Stimulated activated CD4-positive, alpha-beta T cell treated with anti-CD3 and anti-CD28 coated beads, Interleukin-1b, Interleukin-23, amount 100 ng/mL, for 4 hours (primary cell): Measurements from ENCODE around the gene RBM33.
"Not testable (repeated sequence)": the region's sequence is repeated elsewhere in the genome, so short reads cannot be mapped to it uniquely, and the experiment has no call there.

Experiments used
- DNase-seq, 2 donors: peaks; one replicate each; pipeline ENCODE4 v3.0.0-alpha.2; 2020; ENCODE audit warnings: low read depth in 2 of 2

Gene RBM33

DNA sequence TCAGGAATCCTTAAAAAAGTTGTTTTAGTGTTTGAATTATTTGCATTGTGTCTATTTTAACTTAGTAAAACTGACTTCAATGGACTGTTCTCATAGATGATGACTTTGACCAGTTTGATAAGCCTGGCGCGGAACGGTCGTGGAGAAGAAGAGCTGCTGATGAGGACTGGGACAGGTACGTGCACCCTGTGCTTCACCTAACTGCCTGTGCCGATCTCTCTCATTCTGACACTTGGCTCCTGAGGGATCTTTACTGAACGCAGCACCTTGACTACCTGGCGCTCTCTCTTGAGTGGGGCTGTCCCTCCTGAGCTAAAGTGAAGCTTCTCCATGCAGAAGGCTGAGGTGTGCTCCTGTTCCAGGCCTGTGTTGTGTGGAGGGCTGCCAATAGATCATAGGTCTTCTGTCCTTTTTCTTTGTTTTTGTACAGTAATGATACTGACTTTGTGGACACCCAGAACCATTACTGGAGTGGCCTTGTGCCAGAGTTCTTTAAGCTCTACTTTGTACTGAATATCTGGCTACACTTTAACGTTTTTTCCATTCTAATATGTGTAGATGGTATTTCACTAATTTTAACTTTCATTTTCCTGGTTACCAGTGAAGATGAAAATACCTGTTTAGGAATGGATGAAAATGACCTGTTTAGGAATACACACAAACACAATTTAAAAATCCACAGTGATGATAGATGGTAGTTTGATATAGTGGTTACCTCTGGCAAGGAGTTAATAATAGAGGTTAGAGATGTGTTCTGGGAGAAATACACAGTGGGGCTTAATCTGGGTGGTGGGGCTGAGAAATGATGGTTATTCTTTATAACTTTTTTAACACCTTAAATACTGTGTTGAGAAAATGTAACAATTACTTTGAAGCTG, 20.9 kb downstream of the RBM33 start:
- no peak for DNase-seq

DNA sequence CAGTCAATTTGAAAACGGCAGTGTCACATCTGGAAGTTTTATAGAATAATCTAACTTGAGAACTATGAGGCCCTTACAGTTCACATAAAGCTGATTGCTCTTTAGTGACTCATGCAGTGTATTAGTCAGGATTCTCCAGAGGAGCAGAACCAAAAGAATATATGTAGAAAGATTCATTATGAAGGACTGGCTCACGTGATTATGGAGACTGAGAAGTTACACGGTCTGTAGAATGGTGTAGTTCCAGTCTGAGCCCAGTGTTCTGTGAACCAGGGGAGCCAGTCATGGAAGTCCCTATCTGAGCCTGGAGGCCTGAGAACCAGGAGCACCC, 21.5 kb downstream of the RBM33 start:
- DNase-seq = no peak

DNA sequence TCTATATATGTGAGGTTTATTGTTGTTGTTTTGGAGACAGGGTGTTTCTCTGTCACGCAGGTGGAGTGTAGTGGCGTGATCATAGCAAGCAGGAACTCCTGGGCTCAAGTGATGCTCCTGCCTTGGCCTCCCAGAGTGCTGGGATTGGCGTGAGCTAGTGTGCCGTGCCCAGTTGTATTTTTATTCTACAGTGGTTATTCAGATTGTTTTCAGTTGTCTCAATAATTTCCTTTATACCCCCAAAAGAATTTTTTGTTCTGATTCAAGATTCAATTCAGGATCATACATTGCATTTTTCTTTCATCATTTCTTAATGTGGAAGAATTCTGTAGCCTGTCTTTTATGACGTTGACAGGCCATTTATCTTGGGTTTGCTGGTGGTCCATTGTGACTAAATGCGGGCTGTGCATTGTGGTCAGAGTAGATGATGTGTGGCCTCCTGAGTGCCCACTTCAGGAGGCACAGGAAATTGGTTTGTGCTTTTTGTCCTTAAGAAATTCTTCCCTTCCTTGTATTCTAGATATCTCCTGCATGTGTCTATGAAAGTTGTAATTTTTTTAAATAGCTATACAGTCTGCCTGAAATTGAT, 22.9 kb downstream of the RBM33 start:
- no peak for DNase-seq

DNA sequence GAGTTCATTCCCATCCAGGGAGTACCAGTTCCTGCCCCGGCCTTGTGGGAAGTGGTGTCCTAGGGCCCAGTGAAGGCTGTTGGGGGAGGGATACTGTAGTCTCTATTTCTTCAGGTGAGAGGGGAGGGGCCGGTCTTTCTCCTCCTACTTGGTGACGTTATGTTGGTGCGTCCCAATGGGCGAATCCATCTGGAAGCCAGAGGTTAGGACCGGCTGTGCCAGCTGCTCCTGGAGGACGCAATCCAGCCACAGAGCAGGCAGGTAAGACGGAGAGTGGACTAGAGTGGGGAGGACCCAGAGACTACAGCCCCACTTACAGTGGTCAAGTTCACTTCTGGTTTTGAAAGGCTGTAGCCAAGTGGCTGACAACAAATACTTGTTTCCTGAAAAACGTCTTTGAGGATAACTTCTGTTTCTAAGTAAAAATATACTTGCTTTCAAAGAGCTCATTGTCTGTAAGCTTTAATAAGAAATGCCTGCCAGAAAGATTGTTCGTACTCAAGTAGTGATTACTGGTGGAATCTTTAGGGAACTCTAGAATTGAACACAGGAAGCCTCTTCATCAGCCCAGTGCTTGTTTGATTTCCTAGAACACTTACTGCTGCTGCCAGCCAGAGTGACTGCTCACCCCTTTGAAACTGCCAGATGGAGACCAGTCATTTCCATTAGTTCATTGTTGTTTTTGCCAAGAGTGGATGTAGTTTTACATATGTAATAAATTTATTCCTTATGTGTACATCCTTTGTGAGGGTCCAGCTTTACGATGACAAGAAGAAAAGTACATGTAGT, 25.4 kb downstream of the RBM33 start:
- no peak for DNase-seq

DNA sequence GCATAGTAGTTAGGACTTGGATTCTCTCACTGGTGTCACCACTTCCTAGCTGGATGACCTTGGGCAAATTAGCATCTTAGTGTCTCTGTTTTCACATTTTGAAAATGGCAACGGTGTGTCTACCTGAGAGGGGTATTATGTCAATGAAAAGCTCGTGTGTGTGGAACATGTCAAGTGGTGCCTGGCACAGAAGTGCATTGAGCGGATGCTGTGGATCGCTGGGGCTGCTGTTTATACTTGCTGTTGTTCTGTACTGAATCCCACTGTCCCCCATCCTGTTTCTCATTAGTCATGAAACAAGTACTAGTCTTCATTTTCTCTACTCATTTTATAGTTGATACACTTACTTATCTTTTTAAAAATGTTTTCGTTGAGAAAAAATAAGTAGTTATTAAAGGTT, 26.1 kb downstream of the RBM33 start:
- no peak for DNase-seq

DNA sequence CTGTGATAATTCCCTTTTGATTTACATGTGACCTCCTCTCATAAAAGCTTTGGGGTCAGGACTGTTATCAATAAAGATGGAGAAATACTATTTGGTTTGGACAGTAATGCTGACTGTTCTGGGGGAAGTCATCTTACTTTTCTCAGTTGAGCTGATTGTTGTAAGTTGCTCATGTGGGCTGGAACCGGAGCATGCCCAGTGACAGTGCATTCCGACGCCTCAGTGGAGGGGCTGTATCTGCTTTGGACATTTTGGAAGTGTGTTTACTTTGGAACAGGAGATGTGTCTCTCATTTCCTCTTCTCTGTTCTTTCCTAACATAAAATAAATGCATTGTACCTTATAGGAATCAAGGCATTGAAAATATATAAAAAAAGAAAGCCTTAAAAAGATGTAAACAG, 30.1 kb downstream of the RBM33 start:
- DNase-seq = no peak

DNA sequence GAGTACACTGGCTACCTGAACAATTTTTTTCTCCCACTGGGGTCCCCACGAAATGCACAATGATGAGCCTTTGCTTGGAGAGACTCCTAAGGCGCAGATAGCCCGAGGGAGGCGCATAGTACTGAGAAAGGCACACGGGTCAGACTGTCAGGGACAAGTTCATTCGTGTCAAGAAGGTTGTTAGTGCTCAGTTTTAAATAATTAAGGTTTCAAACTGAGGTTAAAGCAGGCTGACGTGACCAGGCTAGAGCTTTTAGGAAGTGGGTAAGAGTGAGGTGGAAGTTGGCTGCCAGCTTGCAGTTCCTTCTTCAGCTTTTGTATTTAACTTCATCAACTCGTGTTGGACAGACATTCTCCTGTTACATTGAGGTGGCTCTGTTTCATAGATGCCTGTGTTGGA, 31.6 kb downstream of the RBM33 start:
- no peak for DNase-seq

DNA sequence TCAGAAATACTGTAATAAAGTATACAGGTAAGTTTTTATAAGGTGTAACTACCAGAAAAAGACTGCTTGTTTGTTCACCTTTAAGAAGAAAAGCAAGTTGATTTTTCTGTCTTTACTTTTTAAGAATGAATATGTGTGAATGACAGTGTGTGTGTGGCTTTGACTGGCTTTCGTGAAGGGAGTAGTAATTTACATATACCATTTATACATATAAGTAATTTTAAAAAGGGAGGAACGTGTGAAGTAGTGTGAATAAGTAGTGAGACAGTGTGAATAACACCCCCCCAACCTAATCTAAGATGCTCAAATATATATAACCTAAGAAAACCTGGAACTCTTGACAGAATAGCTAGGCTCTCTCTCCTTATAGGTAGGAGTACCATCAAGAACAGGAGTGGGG, 33.2 kb downstream of the RBM33 start:
- no peak for DNase-seq

DNA sequence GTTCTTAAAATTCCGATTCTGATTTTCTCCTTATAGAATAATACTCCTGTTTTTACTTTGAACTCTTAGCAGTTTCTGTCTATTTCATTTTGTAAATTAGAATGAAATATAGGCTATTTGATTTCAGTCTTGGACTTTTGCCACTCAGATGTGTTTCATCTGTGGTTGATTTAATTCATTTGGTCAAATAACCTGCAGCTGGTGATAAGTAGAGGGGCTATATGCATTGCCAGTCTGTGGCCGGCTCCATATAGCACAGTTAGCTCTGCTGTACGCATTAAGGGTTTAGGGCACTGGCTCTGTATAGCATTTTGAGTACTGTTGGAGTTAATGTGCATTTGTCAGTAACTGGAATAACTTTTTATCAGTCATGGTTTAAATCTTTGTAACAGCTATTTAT, 35.7 kb downstream of the RBM33 start:
- DNase-seq = no peak

DNA sequence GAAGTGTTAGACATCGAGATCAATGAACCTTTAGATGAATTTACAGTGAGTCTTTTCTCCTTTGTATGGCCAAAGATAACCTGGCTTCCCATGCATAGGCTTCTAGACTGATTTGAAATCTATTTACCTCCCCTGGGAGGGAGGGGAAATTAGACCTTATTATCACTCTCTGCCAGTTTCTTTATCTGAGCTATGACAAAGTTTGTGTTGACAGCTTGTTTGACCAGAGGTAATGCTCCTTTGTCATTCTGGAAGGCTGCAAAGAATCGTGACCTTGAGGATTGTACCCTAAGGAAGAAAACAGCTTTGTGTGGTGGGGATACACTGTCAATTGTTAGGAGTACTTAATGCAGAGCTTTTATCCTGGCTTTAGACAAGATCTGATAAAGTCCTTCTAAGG, 36.4 kb downstream of the RBM33 start:
- DNase-seq = no peak

DNA sequence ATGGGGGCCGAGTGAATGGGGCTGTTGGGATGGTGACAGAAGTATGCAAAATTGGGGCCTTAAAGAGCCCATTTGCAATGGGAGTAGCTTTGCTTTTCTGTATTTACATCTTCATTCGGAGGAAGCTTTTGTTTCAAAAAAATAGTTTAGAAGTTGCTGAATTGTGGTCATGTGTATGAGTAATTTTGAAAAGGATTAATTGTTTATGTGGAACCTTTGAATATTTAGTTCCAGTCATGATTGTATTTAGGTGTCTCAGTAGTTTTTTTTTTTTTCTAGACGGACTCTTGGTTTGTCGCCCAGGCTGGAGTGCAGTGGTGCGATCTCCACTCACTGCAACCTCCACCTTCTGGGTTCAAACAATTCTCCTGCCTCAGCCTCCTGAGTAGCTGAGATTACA, 37.2 kb downstream of the RBM33 start:
- DNase-seq = no peak

DNA sequence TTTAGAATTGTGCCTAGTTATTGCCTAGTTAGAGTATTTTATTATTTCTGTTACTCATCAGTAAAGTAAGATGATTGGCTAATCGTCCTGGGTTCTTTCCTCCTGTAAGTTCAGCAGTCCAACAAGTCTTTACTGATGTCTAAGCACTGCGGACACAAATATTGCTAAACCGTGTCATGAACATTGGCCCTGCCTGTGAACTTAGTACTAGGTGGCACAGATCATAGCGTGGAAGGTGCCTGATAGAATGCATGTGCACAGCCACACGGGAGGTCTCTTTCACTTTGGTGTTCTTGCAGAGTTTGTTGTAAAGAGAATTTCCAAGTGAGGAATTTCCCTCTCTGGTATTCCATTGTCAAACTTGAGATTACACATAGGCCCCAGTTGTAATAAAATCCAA, 38.0 kb downstream of the RBM33 start:
- no peak for DNase-seq

DNA sequence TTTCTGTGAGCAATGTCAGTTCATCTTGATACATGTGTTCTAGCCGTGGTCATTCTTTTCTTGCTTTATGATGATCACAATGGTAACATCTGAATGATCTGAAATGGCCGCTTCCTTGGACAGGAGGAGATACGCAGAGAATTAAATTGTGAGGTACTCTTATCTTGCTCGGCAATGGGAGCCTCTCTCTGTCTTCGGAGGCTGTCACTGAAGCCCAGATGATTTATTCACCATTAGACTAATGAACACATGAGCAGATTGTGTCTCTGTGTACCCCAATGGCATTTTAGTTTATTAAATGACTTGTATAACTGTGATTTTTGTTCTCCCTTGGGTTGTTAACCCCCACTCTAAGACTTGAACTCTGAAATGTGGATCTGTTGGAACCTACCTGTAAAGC, 38.6 kb downstream of the RBM33 start:
- DNase-seq = no peak

DNA sequence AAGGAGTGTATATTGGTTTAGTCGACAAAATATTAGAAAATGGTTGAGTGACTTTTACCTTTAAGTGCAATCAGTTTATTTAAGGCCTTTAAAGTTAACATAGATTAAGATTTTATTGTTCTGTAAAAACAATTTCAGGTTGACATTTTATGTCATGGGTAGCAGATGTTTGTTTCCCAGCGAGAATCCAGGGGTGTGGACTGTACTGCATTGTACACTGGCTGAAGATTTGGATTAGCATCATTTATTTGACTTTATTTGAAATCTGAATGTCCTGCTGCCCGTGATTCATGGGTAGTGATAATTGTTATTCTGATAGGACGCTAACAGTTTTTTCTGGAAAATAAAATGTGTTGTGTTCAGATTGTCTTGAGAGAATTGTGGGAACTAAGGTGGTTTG, 39.3 kb downstream of the RBM33 start:
- no peak for DNase-seq

DNA sequence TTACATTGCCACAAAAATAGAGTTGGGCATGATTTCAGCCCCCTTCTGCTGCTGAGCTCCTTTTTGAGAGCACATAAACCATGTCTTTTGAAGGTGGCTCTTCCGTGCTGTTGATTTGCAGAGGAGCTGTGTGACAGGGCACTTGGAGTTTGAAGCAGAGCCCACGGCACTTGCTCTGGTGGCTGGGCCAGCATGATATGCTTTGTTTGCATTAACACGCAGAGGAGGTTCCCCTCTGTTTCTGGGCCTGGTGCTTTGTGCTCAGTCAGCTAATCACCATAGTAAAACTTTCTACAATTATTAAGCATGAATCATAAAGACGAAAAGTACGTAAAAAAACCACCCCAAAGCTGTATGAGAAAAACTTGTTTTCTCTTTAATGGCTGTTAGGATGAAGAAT, 40.1 kb downstream of the RBM33 start:
- no peak for DNase-seq

DNA sequence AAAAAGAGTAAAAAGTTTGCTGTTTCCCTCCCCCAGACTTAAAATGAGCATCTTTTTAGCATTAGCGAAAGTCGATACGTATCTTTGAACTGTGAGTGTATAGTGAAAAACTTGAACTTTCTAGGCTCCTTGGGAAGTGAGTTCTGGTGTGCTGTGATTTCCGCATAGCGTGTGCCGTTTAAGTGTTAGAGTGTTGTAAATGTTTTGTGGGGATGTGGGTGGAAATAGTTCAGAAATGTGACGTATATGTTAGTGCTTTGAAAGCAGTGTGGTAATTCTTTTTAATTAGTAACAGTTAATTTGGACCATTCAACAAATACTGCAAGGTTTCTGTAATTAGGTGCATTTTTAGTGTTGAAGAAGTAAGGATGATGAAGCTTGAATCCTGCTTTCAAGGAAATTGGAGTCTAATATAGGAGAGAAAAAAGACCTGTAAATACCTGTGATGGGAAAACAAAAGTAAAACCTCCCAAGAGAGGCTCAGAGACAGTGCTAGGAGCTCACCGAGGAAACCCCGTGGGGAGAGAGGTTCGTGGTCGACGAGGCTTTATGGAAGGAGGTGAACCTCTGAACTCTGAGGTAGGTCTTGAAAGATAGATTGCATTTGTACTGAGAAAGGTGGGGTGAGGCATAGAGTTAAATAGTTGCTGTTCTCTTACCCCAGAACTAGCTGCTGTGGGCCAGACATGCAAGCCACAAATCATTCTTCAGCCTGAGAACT, 40.8 kb downstream of the RBM33 start:
- no peak for DNase-seq

DNA sequence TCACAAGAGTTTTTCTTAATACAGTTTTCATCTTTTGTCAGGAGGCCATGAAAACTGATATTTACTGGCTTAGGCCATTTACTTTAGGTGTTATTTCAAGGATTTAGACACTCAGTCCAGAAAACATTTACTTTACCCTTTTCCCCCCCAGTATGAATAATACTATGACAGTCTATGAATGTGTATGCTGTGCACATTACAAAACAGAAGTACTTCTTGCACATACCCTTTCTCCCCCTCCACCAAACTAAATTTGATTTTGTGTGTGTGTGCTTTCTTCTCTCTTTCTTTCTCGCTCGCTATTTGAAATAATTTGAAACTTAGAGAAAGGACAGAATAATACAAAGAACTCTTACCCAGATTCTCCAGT, 41.3 kb downstream of the RBM33 start:
- no peak for DNase-seq

DNA sequence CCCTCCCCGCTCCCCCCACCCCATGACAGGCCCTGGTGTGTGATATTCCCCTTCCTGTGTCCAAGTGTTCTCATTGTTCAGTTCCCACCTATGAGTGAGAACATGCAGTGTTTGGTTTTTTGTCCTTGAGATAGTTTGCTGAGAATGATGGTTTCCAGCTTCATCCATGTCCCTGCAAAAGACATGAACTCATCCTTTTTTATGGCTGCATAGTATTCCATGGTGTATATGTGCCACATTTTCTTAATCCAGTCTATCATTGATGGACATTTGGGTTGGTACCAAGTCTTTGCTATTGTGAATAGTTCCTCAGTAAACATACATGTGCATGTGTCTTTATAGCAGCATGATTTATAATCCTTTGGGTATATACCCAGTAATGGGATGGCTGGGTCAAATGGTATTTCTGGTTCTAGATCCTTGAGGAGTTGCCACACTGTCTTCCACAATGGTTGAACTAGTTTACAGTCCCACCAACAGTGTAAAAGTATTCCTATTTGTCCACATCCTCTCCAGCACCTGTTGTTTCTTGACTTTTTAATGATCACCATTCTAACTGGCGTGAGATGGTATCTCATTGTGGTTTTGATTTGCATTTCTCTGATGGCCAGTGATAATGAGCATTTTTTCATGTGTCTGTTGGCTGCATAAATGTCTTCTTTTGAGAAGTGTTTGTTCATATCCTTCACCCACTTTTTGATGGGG, 42.3 kb downstream of the RBM33 start:
- DNase-seq = not testable (repeated sequence)

DNA sequence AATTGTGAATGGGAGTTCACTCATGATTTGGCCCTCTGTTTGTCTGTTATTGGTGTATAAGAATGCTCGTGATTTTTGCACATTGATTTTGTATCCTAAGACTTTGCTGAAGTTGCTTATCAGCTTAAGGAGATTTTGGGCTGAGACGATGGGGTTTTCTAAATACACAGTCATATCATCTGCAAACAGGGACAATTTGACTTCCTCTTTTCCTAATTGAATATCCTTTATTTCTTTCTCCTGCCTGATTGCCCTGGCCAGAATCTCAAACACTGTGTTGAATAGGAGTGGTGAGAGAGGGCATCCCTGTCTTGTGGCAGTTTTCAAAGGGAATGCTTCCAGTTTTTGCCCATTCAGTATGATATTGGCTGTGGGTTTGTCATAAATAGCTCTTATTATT, 43.8 kb downstream of the RBM33 start:
- DNase-seq = not testable (repeated sequence)

DNA sequence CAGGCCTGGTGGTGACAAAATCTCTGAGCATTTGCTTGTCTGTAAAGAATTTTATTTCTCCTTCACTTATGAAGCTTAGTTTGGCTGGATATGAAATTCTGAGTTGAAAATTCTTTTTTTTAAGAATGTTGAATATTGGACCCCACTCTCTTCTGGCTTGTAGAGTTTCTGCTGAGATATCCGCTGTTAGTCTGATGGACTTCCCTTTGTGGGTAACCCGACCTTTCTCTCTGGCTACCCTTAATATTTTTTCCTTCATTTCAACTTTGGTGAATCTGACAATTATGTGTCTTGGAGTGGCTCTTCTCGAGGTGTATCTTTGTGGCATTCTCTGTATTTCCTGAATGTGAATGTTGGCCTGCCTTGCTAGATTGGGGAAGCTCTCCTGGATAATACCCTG, 46.2 kb downstream of the RBM33 start:
- not testable (repeated sequence) for DNase-seq

DNA sequence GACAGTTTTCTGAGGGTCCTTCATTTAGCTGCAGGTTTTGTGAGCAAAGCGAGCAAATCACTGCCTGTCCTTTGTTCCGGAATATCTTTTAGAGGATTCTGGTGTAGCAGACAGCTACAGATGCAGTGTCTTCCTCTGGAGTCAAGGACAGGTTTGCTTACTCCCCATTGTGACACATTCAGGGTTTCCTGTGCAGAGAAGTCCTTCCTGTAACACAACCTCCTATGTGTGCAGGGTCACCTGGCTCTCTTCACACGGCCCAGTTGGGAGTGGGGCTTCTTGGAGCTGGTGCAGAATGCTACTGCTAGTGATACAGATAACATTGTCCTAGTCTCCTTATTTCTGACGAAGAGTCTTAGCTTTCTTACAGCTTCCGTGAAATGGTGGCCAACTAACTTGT, 47.9 kb downstream of the RBM33 start:
- no peak for DNase-seq

DNA sequence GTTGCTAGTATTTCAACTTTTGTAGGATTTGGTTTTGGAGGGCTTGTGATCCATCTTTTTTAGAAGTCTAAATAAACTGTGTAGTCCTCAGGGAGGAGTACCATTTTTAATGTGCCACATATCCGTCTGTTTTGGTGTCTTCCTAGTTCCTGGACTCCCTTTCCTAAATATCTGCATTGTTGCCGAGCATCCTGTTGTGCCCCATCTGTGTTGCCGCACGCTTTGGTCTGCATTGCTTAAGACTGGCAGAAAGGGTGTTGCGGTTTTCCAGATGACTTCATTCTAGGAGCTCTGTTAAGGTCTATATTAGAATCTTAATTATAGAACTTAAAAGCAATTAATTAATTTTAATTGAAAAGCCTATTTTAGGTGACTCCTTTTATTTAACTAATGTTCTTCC, 49.4 kb downstream of the RBM33 start:
- no peak for DNase-seq
